Inflammatory macrophage treated with lipopolysaccharide for 4 hours (primary cell): ENCODE data around the gene REEP1.
"Not testable (repeated sequence)": the region's sequence is repeated elsewhere in the genome, so short reads cannot be mapped to it uniquely, and the experiment has no call there.

Source experiments
- DNase-seq: peaks from one replicate; pipeline ENCODE4 v3.0.0-alpha.2; 2020

REEP1 gene

GRCh38 chr2:86240251-86240650, 97.2 kb downstream of the REEP1 start:
- DNase-seq: no peak

- DNase-seq: no peak
Measured at GRCh38 chr2:86239745-86240144, 97.7 kb downstream of the REEP1 start.

GRCh38 chr2:86239326-86239725, 98.1 kb downstream of the REEP1 start:
- DNase-seq: no peak

- peak; percentile 58 for DNase-seq
Measured at GRCh38 chr2:86238354-86238753, 99.1 kb downstream of the REEP1 start.

GRCh38 chr2:86237172-86237571, 100.3 kb downstream of the REEP1 start:
- no peak for DNase-seq

GRCh38 chr2:86235196-86235980, 102.0 kb downstream of the REEP1 start:
- no peak for DNase-seq

GRCh38 chr2:86234563-86235131, 102.8 kb downstream of the REEP1 start:
- no peak for DNase-seq

- DNase-seq: no peak
Measured at GRCh38 chr2:86233436-86233835, 104.0 kb downstream of the REEP1 start.

GRCh38 chr2:86232910-86233309, 104.5 kb downstream of the REEP1 start:
- DNase-seq: no peak

- DNase-seq: no peak
Measured at GRCh38 chr2:86232373-86232784, 105.0 kb downstream of the REEP1 start.

GRCh38 chr2:86231680-86232372, 105.6 kb downstream of the REEP1 start:
- no peak for DNase-seq

GRCh38 chr2:86230961-86231360, 106.5 kb downstream of the REEP1 start:
- no peak for DNase-seq

- no peak for DNase-seq
Measured at GRCh38 chr2:86229221-86229620, 108.2 kb downstream of the REEP1 start.

- DNase-seq: not testable (repeated sequence)
Measured at GRCh38 chr2:86228574-86228973, 108.9 kb downstream of the REEP1 start.

- DNase-seq: no peak
Measured at GRCh38 chr2:86227685-86228084, 109.7 kb downstream of the REEP1 start.

- no peak for DNase-seq
Measured at GRCh38 chr2:86226636-86227520, 110.5 kb downstream of the REEP1 start.

GRCh38 chr2:86226070-86226469, 111.4 kb downstream of the REEP1 start:
- peak; percentile 79 for DNase-seq

GRCh38 chr2:86225581-86225980, 111.8 kb downstream of the REEP1 start:
- DNase-seq: peak; percentile 78

- no peak for DNase-seq
Measured at GRCh38 chr2:86224645-86225355, 112.6 kb downstream of the REEP1 start.

- no peak for DNase-seq
Measured at GRCh38 chr2:86223927-86224560, 113.4 kb downstream of the REEP1 start.

- no peak for DNase-seq
Measured at GRCh38 chr2:86223140-86223926, 114.1 kb downstream of the REEP1 start.
